Breast epithelium (tissue), 3 donors: ENCODE measurements around the gene C3orf70.

Experiments
- CTCF ChIP-seq, 3 donors: fragments of 450-650 bp; IDR thresholded peaks; one replicate each; pipeline ENCODE4 v1.5.1; 2016 to 2017; ENCODE audit warnings: antibody characterized with exemption in 3 of 3, mild to moderate bottlenecking in 3 of 3, moderate library complexity in 3 of 3
- POLR2A ChIP-seq: fragments of 450-650 bp; IDR thresholded peaks from one replicate; pipeline ENCODE4 v1.6.1; 2016; ENCODE audit warnings: antibody characterized with exemption, mild to moderate bottlenecking, moderate library complexity

- TF ChIP-seq CTCF (IDR thresholded peaks at IDR 0.05) (no peak), POLR2A (no peak)
Measured at GRCh38 chr3:185059766-185060165, 93.1 kb downstream of the C3orf70 start.
